GM12864 (cell line): ENCODE results near the gene TMCO4.

Experiments
- DNase-seq: peaks from one replicate; pipeline ENCODE4 v3.0.0-alpha.2; 2011; ENCODE audit warnings: low read depth
- H3K4me3 ChIP-seq: 2 replicates; pipeline ENCODE4 v1.5.1; 2011; ENCODE audit warnings: mild to moderate bottlenecking, low read depth, low read length, control low read depth
- CTCF ChIP-seq: IDR thresholded peaks from 2 replicates; pipeline ENCODE4 v1.5.1; 2011; ENCODE audit warnings: low read depth, mild to moderate bottlenecking, moderate library complexity, low read length, control low read depth, inconsistent platforms; ENCODE audit errors: missing control alignments

The TMCO4 gene

GRCh38 chr1:19670787-19671186, 128.9 kb downstream of the TMCO4 start:
- no peak for DNase-seq
- H3K4me3 ChIP-seq = no peak overlapping the region
- no peak for TF ChIP-seq CTCF

DNA sequence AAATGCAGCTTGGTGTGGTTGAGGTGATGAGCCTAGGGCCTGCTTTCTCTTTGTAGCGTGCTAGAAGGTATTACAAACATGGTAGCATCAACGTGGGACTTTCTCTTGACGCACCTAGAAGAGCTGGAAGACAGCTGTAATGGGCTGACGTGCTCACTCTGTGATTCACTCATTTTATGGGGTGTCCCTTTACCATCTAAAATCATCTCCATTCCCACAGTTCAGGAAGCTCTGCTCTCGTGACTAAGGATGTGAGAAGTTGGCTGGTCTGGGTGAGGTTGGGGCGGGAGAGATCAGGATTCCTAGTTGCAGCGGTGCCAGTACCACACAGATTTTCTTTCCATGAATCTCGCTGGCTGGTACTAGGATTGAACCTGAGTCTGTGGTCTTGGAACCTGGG, 130.8 kb downstream of the TMCO4 start:
- DNase-seq = no peak
- no peak for TF ChIP-seq CTCF

GRCh38 chr1:19665496-19666465, 133.9 kb downstream of the TMCO4 start:
- DNase-seq = no peak
- H3K4me3 ChIP-seq = no peak overlapping the region
- TF ChIP-seq CTCF = no peak

More for the DNA sequence above, 130.8 kb downstream of the TMCO4 start:
- H3K4me3 ChIP-seq = no peak overlapping the region

DNA sequence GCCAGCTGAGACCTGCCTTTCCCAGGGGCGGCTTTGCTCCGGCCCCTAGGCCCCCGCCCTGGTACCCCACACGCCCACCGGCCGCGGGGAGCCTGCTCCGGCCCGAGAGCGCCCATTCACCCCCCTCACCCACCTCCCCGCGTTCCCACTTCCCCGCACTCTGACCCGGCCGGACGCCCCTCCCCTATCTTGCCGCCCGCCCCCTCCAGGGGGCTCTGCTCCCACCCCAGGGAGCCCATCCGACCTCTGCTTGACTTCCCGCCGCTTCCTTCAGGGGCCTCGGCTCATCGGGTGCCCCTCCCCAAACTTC, 134.6 kb downstream of the TMCO4 start:
- peak overlapping the region; percentile 20; the same call in 1 of the 2 replicates for H3K4me3 ChIP-seq
- DNase-seq = no peak
- TF ChIP-seq CTCF = no peak

DNA sequence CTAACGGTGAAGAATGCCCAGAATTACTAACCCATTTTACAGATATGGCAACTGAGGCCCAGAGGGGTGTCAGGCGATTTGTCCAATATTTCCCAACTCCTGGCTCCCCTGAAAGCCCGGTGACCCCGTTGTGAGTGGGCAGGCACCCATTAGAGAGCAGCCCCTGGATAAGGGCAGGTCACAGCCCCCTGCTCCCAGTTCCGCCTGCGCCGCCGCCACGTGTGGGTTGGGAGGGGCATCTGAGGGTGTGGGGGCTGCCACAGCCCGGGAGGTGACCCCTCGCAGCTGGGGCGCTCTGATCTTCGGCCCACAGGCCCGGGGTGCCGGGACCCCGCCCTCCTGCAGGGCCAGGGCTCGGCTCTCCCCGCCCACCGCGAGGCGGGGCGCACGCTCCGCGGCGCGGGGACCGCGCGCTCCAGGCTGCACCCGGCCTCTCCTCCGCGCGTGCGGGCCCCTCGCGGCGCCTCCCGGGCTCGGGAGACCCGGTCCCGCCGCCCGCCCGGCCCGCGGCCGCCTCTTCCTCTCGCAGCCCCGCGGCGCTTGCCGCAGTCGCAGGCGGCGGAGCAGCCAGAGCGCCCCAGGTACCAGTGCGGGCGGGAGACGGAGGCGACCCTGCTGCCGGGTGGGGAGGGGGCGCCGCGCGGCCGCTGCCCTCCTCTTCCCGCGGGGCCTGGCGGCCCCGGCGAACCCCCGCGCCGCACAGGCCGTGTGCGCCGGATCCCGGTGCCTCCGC, 135.1 kb downstream of the TMCO4 start, which contains the start of gene HTR6:
TSS of gene HTR6 (plus strand) at position 423 of the 733 bp plus-strand sequence. CDS start 879 bp downstream, outside the sequence.
- no peak for TF ChIP-seq CTCF
- H3K4me3 ChIP-seq = peak within 1 kb of the TSS; percentile 29; the same call in 1 of the 2 replicates
- DNase-seq = no peak

DNA sequence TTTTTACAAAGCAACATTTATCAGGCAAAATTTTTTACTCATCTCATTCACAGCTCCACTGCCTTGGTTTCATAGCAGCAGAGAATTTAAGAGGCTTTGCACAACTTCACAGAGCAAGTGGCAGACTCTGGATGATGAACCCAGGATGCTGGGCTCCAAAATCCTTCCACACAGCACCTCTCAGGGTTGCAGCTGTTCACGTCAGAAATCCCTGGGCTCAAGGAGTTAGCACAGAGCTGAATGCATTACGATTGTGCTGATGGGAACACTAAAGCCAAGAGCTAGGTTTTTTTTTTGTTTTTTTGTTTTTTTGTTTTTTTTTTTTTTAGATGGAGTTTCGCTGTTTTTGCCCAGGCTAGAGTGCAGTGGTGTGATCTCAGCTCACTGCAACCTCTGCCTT, 137.4 kb downstream of the TMCO4 start:
- DNase-seq = no peak
- TF ChIP-seq CTCF = no peak
- H3K4me3 ChIP-seq = no peak overlapping the region
